Testis (tissue), 3 donors: ENCODE measurements around the gene EME1. TPM values are rescaled to one million over a fixed set of nuclear protein-coding genes. Genes with fewer than 3 reads are reported as not detected.

Experiments used
- DNase-seq: peaks from one replicate; pipeline ENCODE4 v3.0.0-alpha.2; 2019
- H3K27ac ChIP-seq, 2 donors: fragments of 200-600 bp; sonication (generic); one replicate each; pipeline ENCODE4 v1.5.1; 2019
- H3K27me3 ChIP-seq: fragments of 200-600 bp; sonication (generic); one replicate; pipeline ENCODE4 v1.5.1; 2019
- H3K36me3 ChIP-seq: fragments of 200-600 bp; sonication (generic); one replicate; pipeline ENCODE4 v1.5.1; 2017; ENCODE audit warnings: low read depth; ENCODE audit errors: missing control alignments
- H3K4me1 ChIP-seq: fragments of 200-600 bp; sonication (generic); one replicate; pipeline ENCODE4 v1.5.1; 2019
- H3K4me3 ChIP-seq, 2 donors: fragments of 200-600 bp; sonication (generic); one replicate each; pipeline ENCODE4 v1.5.1; 2017 to 2019
- H3K9me3 ChIP-seq: fragments of 200-600 bp; sonication (generic); one replicate; pipeline ENCODE4 v1.5.1; 2017
- POLR2A ChIP-seq: fragments of 450-650 bp; IDR thresholded peaks from one replicate; pipeline ENCODE4 v1.6.1; 2017; ENCODE audit warnings: antibody characterized with exemption, mild to moderate bottlenecking, moderate library complexity
- WGBS, 2 donors: methylation state at CpG; one replicate each; pipeline ENCODE4 v1.1.5; 2018; 5-methylcytosine and 5-hydroxymethylcytosine counted together
- intact Hi-C: fragments of 100-400 bp; cut with DNase I; formaldehyde crosslinking; loops from one replicate; pipeline ENCODE4 v1.15.1; 2023; ENCODE audit warnings: low total_unique reads
- polyA plus RNA-seq: library from polyadenylated mRNA; stranded (reverse); fragments of 350-450 nt; fragmentation: Illumina TruSeq; extraction: RNeasy Lipid Tissue Mini Kit (QIAGEN cat#74804); gene quantifications from one replicate; pipeline ENCODE4 v1.2.3, GENCODE V29; 2014; ENCODE audit warnings: low read depth, low replicate concordance; ENCODE audit not compliant: insufficient read depth
- total RNA-seq, 2 donors: library from RNA; depleted of rRNA; stranded (reverse); fragments of >200 nt; gene quantifications; one replicate each; pipeline ENCODE4 v1.2.3, GENCODE V29; 2016
- TF ChIP-seq, protein P1 (sequence below), 3 experiments: fragments of 450-650 bp in 2 of 3; fragments of 200-600 bp in 1 of 3; sonication (generic) in 1 of 3; IDR thresholded peaks; one replicate each; pipeline ENCODE4 v1.5.1; 2016 to 2019; ENCODE audit warnings: antibody characterized with exemption in 3 of 3, mild to moderate bottlenecking in 2 of 3, moderate library complexity in 1 of 3

Gene EME1
- total and polyA plus RNA-seq, 3 donors from 2014 or later, result 15.6 to 22.8 (median 19.3) TPM

DNA sequence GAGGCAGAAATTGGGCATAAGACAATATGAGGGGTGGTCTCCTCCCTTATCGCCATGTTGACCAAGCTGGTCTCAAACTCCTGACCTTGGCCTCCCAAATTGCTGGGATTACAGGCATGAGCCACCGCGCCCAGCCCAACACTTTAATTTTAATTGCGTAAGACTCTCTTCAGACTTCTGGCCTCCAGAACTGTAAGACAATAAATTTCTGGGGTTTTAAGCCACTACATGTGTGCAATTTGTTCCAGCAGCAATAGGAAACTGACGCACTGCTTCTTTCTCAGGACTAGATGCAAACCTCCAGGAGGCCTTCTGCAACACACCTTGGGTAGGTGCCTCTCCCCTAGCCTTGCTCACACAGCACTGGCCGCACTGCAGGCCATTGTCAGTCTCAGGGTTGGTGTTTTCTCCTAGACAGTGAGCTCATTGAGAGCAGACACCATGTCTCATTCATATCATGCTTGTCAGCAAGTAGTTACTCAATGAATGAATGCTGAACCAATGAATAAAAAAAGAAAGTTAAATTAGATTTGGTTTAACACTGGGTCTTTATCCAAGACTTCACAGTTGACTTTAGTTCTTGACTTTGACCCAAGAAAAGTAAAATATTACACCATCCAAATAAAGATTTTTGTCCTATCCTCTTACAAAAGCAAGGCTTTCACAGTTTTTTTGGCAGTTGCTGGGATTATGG, 47.5 kb downstream of the EME1 start:
- intact Hi-C loops, result no loop called here
- no peak for DNase-seq
- Histone ChIP-seq H3K4me1 (peaks cover 9% of the 10 kb centered on the region), H3K9me3 (no peaks in the 10 kb centered on the region), H3K36me3 (no peaks in the 10 kb centered on the region), H3K27ac (peak overlapping the region in 1 of 2 donors; percentile 68), H3K27me3 (no peaks in the 10 kb centered on the region), H3K4me3 (no peak overlapping the region)
- 92 to 96% methylated on average over 6 of the region's 6 CpGs for WGBS, 2 donors
- TF ChIP-seq, protein P1, sequence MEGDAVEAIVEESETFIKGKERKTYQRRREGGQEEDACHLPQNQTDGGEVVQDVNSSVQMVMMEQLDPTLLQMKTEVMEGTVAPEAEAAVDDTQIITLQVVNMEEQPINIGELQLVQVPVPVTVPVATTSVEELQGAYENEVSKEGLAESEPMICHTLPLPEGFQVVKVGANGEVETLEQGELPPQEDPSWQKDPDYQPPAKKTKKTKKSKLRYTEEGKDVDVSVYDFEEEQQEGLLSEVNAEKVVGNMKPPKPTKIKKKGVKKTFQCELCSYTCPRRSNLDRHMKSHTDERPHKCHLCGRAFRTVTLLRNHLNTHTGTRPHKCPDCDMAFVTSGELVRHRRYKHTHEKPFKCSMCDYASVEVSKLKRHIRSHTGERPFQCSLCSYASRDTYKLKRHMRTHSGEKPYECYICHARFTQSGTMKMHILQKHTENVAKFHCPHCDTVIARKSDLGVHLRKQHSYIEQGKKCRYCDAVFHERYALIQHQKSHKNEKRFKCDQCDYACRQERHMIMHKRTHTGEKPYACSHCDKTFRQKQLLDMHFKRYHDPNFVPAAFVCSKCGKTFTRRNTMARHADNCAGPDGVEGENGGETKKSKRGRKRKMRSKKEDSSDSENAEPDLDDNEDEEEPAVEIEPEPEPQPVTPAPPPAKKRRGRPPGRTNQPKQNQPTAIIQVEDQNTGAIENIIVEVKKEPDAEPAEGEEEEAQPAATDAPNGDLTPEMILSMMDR (IDR thresholded peaks at IDR 0.05), result no peak
- no peak for TF ChIP-seq POLR2A

DNA sequence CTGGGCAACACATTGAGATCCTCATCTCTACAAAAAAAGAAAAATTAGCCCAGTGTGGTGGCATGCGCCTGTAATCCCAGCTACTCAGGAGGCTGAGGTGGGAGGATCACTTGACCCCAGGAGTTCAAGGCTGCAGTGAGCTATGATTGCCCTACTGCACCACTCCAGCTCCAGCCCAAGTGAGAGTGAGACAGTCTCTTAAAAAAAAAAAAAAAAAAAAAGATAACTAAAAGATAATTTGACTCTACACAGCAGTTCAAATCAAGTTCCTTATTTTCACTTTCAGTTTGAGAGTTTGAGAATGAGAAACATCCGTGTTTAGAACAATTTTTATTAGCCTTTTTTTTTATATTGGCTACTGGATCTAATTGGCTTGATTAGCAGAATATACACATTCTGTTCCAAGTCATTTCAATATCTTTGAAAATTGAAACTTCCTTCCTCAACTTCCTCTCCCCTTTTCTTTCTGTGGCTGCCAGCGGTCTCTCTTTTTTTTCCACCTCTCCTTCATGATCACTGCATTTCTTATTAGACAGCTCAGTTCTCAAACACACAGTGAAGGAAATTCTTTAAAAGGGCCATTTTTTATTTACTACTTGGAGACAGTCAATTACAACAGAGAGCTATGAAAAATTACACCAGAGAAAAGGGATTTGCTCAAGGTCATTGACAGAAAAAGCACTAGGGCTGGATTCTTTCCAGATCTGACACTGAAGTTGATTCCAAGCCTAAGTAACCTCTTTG, 48.5 kb downstream of the EME1 start:
- Histone ChIP-seq H3K27ac (peak overlapping the region; percentile 51 to 68), H3K9me3 (no peaks in the 10 kb centered on the region), H3K36me3 (no peaks in the 10 kb centered on the region), H3K27me3 (no peaks in the 10 kb centered on the region), H3K4me3 (no peak overlapping the region), H3K4me1 (peaks cover 9% of the 10 kb centered on the region)
- intact Hi-C loops, result no loop called here
- DNase-seq, result no peak
- TF ChIP-seq, protein P1 (IDR thresholded peaks at IDR 0.05), result no peak
- TF ChIP-seq POLR2A, result no peak
- 42% methylated on average over 3 of the region's 3 CpGs for WGBS, 2 donors

DNA sequence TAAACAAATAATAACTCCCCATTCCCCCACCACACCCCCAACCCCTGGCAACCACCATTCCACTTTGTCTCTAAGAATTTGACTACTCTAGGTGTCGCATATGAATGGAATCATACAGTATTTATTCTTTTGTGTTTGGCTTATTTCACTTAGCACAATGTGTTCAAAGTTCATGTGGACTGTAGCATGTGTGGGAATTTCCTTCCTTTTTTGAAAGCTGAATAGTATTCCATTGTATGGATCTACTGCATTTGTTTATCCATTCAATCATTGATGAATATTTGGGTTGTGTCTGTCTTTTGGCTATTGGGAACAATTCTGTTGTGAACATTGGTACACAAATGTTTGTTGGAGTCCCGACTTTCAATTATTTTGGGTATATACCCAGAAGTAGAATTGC, 49.7 kb downstream of the EME1 start:
- 86 to 97% methylated on average over 2 of the region's 2 CpGs for WGBS, 2 donors
- no peak for DNase-seq
- Histone ChIP-seq H3K4me1 (peaks cover 20% of the 10 kb centered on the region), H3K27me3 (no peaks in the 10 kb centered on the region), H3K9me3 (no peaks in the 10 kb centered on the region), H3K36me3 (no peaks in the 10 kb centered on the region), H3K27ac (no peak overlapping the region), H3K4me3 (no peak overlapping the region)
- no peak for TF ChIP-seq POLR2A
- TF ChIP-seq, protein P1 (IDR thresholded peaks at IDR 0.05), result no peak
- intact Hi-C loops, result no loop called here

DNA sequence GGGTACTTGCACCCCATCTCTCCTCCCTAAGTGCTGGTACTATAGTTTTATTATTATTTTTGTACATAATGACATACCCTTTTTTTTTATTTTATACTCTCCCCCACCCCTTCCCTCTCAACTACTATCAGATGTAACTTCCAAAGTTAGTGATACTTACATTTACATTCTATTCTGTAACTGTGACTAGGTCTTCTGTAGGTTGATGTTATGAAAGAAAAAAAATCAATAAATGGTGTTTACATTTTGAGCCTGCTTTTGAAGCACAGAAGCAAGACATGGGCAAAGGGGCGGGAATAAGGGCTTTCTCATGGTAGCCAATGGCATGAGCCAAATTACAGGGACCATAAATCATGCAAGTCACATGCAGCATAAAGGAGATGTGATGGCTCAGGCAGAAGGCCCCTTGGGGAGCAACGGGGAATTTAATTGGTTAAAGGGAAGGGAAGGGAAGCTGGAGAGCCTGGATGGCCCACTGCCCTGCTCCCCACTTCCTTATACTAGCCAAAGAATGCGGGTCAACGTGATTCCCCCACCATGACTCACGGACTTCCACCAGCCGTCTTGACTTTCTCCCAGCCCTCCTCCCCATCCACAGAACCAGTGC, 50.6 kb downstream of the EME1 start:
- H3K9me3 ChIP-seq, result no peaks in the 10 kb centered on the region
- 75 to 85% methylated on average over 6 of the region's 6 CpGs for WGBS, 2 donors
- TF ChIP-seq, protein P1 (IDR thresholded peaks at IDR 0.05), result no peak
- TF ChIP-seq POLR2A, result no peak
- no peak for DNase-seq
- H3K36me3 ChIP-seq, result no peaks in the 10 kb centered on the region
- H3K27me3 ChIP-seq, result no peaks in the 10 kb centered on the region
- no peak overlapping the region for H3K4me3 ChIP-seq
- intact Hi-C loops, result no loop called here
- H3K27ac ChIP-seq, result no peak overlapping the region
- peaks cover 25% of the 10 kb centered on the region for H3K4me1 ChIP-seq
